Calu3 (cell line): Measurements from ENCODE around the gene PDLIM4. TPM values are rescaled to one million over a fixed set of nuclear protein-coding genes. Genes with fewer than 3 reads are reported as not detected.

Experiments used
- BruUV-seq: library from RNA; stranded (reverse); fragments of 400-500 nt; replicated peaks from 2 replicates; lab custom pipeline; 2021; lab: Mats Ljungman, UMichigan
- CTCF ChIA-PET: fragments of 300-600 bp; sonication (Branson Sonifier 250); formaldehyde crosslinking; loops from one replicate; lab custom pipeline; 2022; ENCODE audit warnings: antibody characterized with exemption; lab: Charles Lee
- DNase-seq: peaks from one replicate; pipeline ENCODE4 v3.0.0; 2022
- H3K27ac Mint-ChIP-seq: one replicate; pipeline ENCODE4 v1.8.0; 2022; ENCODE audit warnings: mixed read lengths; ENCODE audit not compliant: unreplicated experiment
- H3K27me3 Mint-ChIP-seq: one replicate; pipeline ENCODE4 v1.8.0; 2022; ENCODE audit warnings: mixed read lengths; ENCODE audit not compliant: unreplicated experiment
- H3K36me3 Mint-ChIP-seq: one replicate; pipeline ENCODE4 v1.8.0; 2022; ENCODE audit warnings: mild to moderate bottlenecking, moderate library complexity, mixed read lengths; ENCODE audit not compliant: insufficient read depth, unreplicated experiment
- H3K4me1 Mint-ChIP-seq: one replicate; pipeline ENCODE4 v1.8.0; 2022; ENCODE audit warnings: mild to moderate bottlenecking, low read depth, mixed read lengths; ENCODE audit not compliant: unreplicated experiment
- H3K4me3 Mint-ChIP-seq: one replicate; pipeline ENCODE4 v1.8.0; 2022; ENCODE audit warnings: mild to moderate bottlenecking, low read depth, moderate library complexity, mixed read lengths; ENCODE audit not compliant: unreplicated experiment
- H3K9me3 Mint-ChIP-seq: one replicate; pipeline ENCODE4 v1.8.0; 2022; ENCODE audit warnings: low read depth, mixed read lengths; ENCODE audit not compliant: unreplicated experiment
- CTCF ChIP-seq: fragments of 200-600 bp; IDR thresholded peaks from one replicate; pipeline ENCODE4 v1.8.0; 2022; ENCODE audit warnings: antibody characterized with exemption; ENCODE audit not compliant: unreplicated experiment
- intact Hi-C: fragments of 100-400 bp; cut with micrococcal nuclease; formaldehyde crosslinking; loops from one replicate; pipeline ENCODE4 v1.10.0; 2022; ENCODE audit not compliant: unreplicated experiment
- total RNA-seq: library from RNA; stranded (reverse); gene quantifications from 2 replicates; pipeline ENCODE4 v1.2.3, GENCODE V29; 2022

Gene PDLIM4
- total RNA-seq, 1 experiment from 2014 or later: 20.8 TPM

GRCh38 chr5:132224716-132225115 is 32.8 kb upstream of the PDLIM4 start:
- peaks cover 10% of the 10 kb centered on the region for H3K27me3 Mint-ChIP-seq
- CTCF ChIA-PET: interaction anchor here (0.6 to 1.0 kb wide), 3 partner anchors 10 to 612 kb away, joined by 3 to 4 read pairs (median 4); no protein-coding TSS in a partner anchor
- BruUV-seq: no TSS peak
- DNase-seq: no peak
- H3K9me3 Mint-ChIP-seq: no peaks in the 10 kb centered on the region
- H3K36me3 Mint-ChIP-seq: peaks cover 16% of the 10 kb centered on the region
- H3K4me1 Mint-ChIP-seq: peaks cover 25% of the 10 kb centered on the region
- no peak overlapping the region for H3K27ac Mint-ChIP-seq
- H3K4me3 Mint-ChIP-seq: no peak overlapping the region
- TF ChIP-seq CTCF: no peak
- intact Hi-C loops: no loop called here

- CTCF ChIA-PET: interaction anchor here (0.9 to 2.3 kb wide), 3 partner anchors 10 to 13 kb away, joined by 3 to 12 read pairs (median 4); no protein-coding TSS in a partner anchor
- TSS peak; percentile 32 for BruUV-seq
These were observed 32.1 kb upstream of the PDLIM4 start for GRCh38 chr5:132225165-132226032.

GRCh38 chr5:132226516-132227234 is 30.8 kb upstream of the PDLIM4 start:
- Mint-ChIP-seq H3K27ac (no peak overlapping the region), H3K4me3 (peak overlapping the region; percentile 76), H3K27me3 (peaks cover 18% of the 10 kb centered on the region), H3K9me3 (no peaks in the 10 kb centered on the region), H3K4me1 (peaks cover 25% of the 10 kb centered on the region), H3K36me3 (peaks cover 16% of the 10 kb centered on the region)
- BruUV-seq: no TSS peak
- CTCF ChIA-PET: interaction anchor here (1.0 to 2.3 kb wide), 3 partner anchors 11 to 67 kb away, joined by 3 to 12 read pairs (median 3); no protein-coding TSS in a partner anchor
- DNase-seq: peak; percentile 14
- intact Hi-C loops: no loop called here
- TF ChIP-seq CTCF: no peak

More at GRCh38 chr5:132225165-132226032, 32.1 kb upstream of the PDLIM4 start:
- H3K36me3 Mint-ChIP-seq: peaks cover 16% of the 10 kb centered on the region
- H3K27ac Mint-ChIP-seq: no peak overlapping the region
- no peaks in the 10 kb centered on the region for H3K9me3 Mint-ChIP-seq
- no peak for TF ChIP-seq CTCF
- no peak overlapping the region for H3K4me3 Mint-ChIP-seq
- H3K4me1 Mint-ChIP-seq: peaks cover 25% of the 10 kb centered on the region
- intact Hi-C loops: no loop called here
- DNase-seq: peak; percentile 14
- peaks cover 17% of the 10 kb centered on the region for H3K27me3 Mint-ChIP-seq

GRCh38 chr5:132227235-132227484 is 30.3 kb upstream of the PDLIM4 start:
- intact Hi-C loops: no loop called here
- Mint-ChIP-seq H3K36me3 (peaks cover 16% of the 10 kb centered on the region), H3K27ac (no peak overlapping the region), H3K4me3 (peak overlapping the region; percentile 76), H3K27me3 (peaks cover 18% of the 10 kb centered on the region), H3K9me3 (no peaks in the 10 kb centered on the region), H3K4me1 (peaks cover 25% of the 10 kb centered on the region)
- TF ChIP-seq CTCF: no peak
- no peak for DNase-seq
- CTCF ChIA-PET: interaction anchor here (0.8 to 2.3 kb wide), 7 partner anchors 10 to 67 kb away, joined by 3 to 12 read pairs (median 4); no protein-coding TSS in a partner anchor
- no TSS peak for BruUV-seq
